HEK293 (cell line): ENCODE results near the gene PPP2R5E.

ENCODE experiments used
- CTCF ChIA-PET: fragments of 350-600 bp; formaldehyde crosslinking; extraction: SDS; loops from one replicate; lab custom pipeline; 2021; ENCODE audit warnings: antibody characterized with exemption; lab: Yijun Ruan, JAX
- POLR2A ChIA-PET: fragments of 300-600 bp; formaldehyde crosslinking; extraction: SDS; loops from one replicate; lab custom pipeline; 2020; ENCODE audit warnings: antibody characterized with exemption, inconsistent platforms; lab: Yijun Ruan, JAX
- H3K27ac ChIP-seq: fragments of 200-500 bp; sonication (Bioruptor generic); 2 replicates; pipeline ENCODE4 v1.5.1; 2014; ENCODE audit warnings: low read depth, low read length, control low read depth, inconsistent platforms; ENCODE audit errors: extremely low read depth
- H3K36me3 ChIP-seq, 2 experiments: fragments of 200-500 bp in 1 of 2; sonication (Bioruptor generic) in 1 of 2; 1 replicate in 1 of 2; 2 replicates in 1 of 2; pipeline ENCODE4 v1.5.1; 2014 to 2017; ENCODE audit warnings: inconsistent platforms in 2 of 2, low read length in 2 of 2; ENCODE audit not compliant: control insufficient read depth in 2 of 2, insufficient read depth in 1 of 2
- H3K4me1 ChIP-seq: fragments of 200-500 bp; sonication (Bioruptor generic); 2 replicates; pipeline ENCODE4 v1.5.1; 2014; ENCODE audit warnings: mild to moderate bottlenecking, low read length, inconsistent platforms; ENCODE audit not compliant: control insufficient read depth, insufficient read depth
- H3K4me3 ChIP-seq: 2 replicates; pipeline ENCODE4 v1.5.1; 2011; ENCODE audit warnings: low read depth, mild to moderate bottlenecking, control low read depth, low read length, moderate library complexity
- H3K9me3 ChIP-seq: fragments of 200-500 bp; sonication (Bioruptor generic); 2 replicates; pipeline ENCODE4 v1.5.1; 2014; ENCODE audit warnings: low read depth, low read length, inconsistent platforms; ENCODE audit not compliant: control insufficient read depth, insufficient read depth
- GLI2 ChIP-seq: fragments of 450-650 bp; formaldehyde crosslinking; IDR thresholded peaks from 2 replicates; pipeline ENCODE4; 2017; ENCODE audit warnings: missing biosample characterization, missing genetic modification characterization, low read depth, borderline replicate concordance
- KLF8 ChIP-seq: fragments of 450-650 bp; formaldehyde crosslinking; IDR thresholded peaks from 2 replicates; pipeline ENCODE4 v1.5.1; 2016; ENCODE audit warnings: missing biosample characterization, missing genetic modification characterization
- SP3 ChIP-seq: fragments of 450-650 bp; formaldehyde crosslinking; IDR thresholded peaks from 2 replicates; pipeline ENCODE4 v1.5.1; 2016; ENCODE audit warnings: missing biosample characterization, missing genetic modification characterization
- ZFP69B ChIP-seq: fragments of 450-650 bp; formaldehyde crosslinking; IDR thresholded peaks from 2 replicates; pipeline ENCODE4 v1.5.1; 2016; ENCODE audit warnings: missing biosample characterization, missing genetic modification characterization
- ZNF155 ChIP-seq: fragments of 450-650 bp; formaldehyde crosslinking; IDR thresholded peaks from 2 replicates; pipeline ENCODE4 v1.5.1; 2016; ENCODE audit warnings: missing biosample characterization, missing genetic modification characterization
- ZNF202 ChIP-seq: fragments of 450-650 bp; formaldehyde crosslinking; IDR thresholded peaks from 2 replicates; pipeline ENCODE4 v1.5.1; 2016; ENCODE audit warnings: missing biosample characterization, missing genetic modification characterization, borderline replicate concordance
- ZNF239 ChIP-seq: fragments of 450-650 bp; formaldehyde crosslinking; IDR thresholded peaks from 2 replicates; pipeline ENCODE4 v1.5.1; 2016; ENCODE audit warnings: missing biosample characterization, missing genetic modification characterization
- ZNF585B ChIP-seq: fragments of 450-650 bp; formaldehyde crosslinking; IDR thresholded peaks from 2 replicates; pipeline ENCODE4 v1.5.1; 2016; ENCODE audit warnings: missing biosample characterization, missing genetic modification characterization
- ZNF621 ChIP-seq: fragments of 450-650 bp; formaldehyde crosslinking; IDR thresholded peaks from 2 replicates; pipeline ENCODE4 v1.5.1; 2017; ENCODE audit warnings: missing biosample characterization, missing genetic modification characterization
- ZNF768 ChIP-seq: fragments of 450-650 bp; formaldehyde crosslinking; IDR thresholded peaks from 2 replicates; pipeline ENCODE4 v1.5.1; 2018; ENCODE audit warnings: missing biosample characterization, mild to moderate bottlenecking, missing genetic modification characterization
- ZXDB ChIP-seq: fragments of 450-650 bp; formaldehyde crosslinking; IDR thresholded peaks from 2 replicates; pipeline ENCODE4 v1.5.1; 2016; ENCODE audit warnings: missing biosample characterization, missing genetic modification characterization
- TF ChIP-seq, protein P1 (sequence below): fragments of 450-650 bp; formaldehyde crosslinking; IDR thresholded peaks from 2 replicates; pipeline ENCODE4 v1.5.1; 2017; ENCODE audit warnings: missing biosample characterization, missing genetic modification characterization
- TF ChIP-seq, protein P2 (sequence below): fragments of 450-650 bp; formaldehyde crosslinking; IDR thresholded peaks from 2 replicates; pipeline ENCODE4 v1.5.1; 2016; ENCODE audit warnings: missing biosample characterization, missing genetic modification characterization
- TF ChIP-seq, protein P3 (sequence below): fragments of 450-650 bp; IDR thresholded peaks from 2 replicates; pipeline ENCODE4 v1.5.1; 2018; ENCODE audit warnings: missing biosample characterization, mild to moderate bottlenecking, missing genetic modification characterization

PPP2R5E gene

DNA sequence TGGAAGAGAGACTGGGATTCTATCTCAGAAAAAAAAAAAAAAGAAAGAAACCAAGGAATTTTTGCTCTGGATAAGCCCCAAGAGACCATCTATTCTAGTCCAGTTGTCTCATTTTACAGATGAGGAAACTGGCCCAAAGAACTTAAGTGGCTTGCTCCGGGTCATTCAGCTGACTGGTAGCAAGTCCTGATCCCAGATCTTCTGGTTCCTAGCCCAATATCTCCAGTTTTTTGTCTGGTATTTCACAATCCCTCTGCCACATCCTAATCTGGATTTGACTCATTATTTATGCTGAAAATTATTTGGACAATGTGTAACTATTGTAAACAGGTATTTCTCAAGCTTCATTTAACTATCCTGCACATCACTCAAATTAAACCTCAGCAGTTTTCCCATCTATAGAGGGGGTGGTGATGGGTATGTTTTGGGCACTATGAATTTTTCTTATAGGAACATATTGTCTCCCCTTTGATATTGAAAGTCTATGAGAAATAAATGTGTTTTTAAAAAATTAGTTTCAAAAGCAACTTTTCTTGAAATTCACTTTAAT lies 43.4 kb downstream of the PPP2R5E start:
- H3K27ac ChIP-seq, result no peak overlapping the region
- no peaks in the 10 kb centered on the region for H3K36me3 ChIP-seq
- peaks cover 7% of the 10 kb centered on the region; the same call in 1 of the 2 replicates for H3K4me1 ChIP-seq
- POLR2A ChIA-PET, result interaction anchor here (0.9 kb wide), 1 partner anchor 44 kb away, joined by 3 read pairs; the partner anchor contains the start of gene PPP2R5E
- CTCF ChIA-PET, result no interaction called here
- H3K9me3 ChIP-seq, result no peaks in the 10 kb centered on the region
- TF ChIP-seq KLF8 (no peak), ZNF621 (tag by site-specific recombination) (no peak), ZNF768 (tag by site-specific recombination) (no peak), ZNF239 (tag by site-specific recombination) (no peak), ZNF585B (tag by site-specific recombination) (no peak), ZNF202 (tag by site-specific recombination) (no peak), ZFP69B (tag by site-specific recombination) (no peak), GLI2 (tag by site-specific recombination) (no peak), ZNF155 (tag by site-specific recombination) (no peak), SP3 (tag by site-specific recombination) (no peak)
- TF ChIP-seq, protein P1, sequence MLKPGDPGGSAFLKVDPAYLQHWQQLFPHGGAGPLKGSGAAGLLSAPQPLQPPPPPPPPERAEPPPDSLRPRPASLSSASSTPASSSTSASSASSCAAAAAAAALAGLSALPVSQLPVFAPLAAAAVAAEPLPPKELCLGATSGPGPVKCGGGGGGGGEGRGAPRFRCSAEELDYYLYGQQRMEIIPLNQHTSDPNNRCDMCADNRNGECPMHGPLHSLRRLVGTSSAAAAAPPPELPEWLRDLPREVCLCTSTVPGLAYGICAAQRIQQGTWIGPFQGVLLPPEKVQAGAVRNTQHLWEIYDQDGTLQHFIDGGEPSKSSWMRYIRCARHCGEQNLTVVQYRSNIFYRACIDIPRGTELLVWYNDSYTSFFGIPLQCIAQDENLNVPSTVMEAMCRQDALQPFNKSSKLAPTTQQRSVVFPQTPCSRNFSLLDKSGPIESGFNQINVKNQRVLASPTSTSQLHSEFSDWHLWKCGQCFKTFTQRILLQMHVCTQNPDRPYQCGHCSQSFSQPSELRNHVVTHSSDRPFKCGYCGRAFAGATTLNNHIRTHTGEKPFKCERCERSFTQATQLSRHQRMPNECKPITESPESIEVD (tag by site-specific recombination), result no peak
- TF ChIP-seq, protein P2, sequence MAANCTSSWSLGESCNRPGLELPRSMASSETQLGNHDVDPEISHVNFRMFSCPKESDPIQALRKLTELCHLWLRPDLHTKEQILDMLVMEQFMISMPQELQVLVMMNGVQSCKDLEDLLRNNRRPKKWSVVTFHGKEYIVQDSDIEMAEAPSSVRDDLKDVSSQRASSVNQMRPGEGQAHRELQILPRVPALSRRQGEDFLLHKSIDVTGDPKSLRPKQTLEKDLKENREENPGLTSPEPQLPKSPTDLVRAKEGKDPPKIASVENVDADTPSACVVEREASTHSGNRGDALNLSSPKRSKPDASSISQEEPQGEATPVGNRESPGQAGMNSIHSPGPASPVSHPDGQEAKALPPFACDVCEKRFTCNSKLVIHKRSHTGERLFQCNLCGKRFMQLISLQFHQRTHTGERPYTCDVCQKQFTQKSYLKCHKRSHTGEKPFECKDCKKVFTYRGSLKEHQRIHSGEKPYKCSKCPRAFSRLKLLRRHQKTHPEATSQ (tag by site-specific recombination), result no peak
- H3K4me3 ChIP-seq, result no peak overlapping the region

DNA sequence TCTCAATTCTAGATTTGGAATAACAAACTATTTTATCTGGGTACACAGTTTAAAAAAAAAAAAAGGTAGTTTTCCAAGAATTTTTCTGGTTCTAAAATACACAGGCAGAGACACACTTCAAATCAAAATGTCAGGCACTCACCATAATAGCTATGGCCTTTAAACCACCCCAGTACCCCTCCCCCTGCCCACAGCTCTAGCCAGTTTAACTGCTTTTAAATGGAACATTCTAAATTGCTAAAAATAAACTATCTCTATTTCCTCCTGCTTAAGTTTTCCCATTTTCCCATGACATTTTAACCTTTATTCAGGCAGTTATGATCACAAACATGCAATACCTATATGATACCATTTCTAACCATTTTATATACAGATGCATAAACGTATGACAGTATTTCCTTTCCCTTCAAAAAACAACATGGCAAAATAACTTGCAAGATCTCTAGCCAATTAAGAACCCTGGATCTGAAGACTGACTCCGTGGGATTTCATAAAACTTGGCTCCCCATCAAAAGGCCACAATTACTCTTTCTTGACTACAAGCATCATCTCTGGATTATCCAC lies 46.3 kb downstream of the PPP2R5E start:
- Histone ChIP-seq H3K9me3 (no peaks in the 10 kb centered on the region), H3K4me1 (peaks cover 16% of the 10 kb centered on the region; the same call in 1 of the 2 replicates), H3K27ac (no peak overlapping the region), H3K36me3 (no peaks in the 10 kb centered on the region), H3K4me3 (no peak overlapping the region)
- CTCF ChIA-PET, result no interaction called here
- TF ChIP-seq, protein P3, sequence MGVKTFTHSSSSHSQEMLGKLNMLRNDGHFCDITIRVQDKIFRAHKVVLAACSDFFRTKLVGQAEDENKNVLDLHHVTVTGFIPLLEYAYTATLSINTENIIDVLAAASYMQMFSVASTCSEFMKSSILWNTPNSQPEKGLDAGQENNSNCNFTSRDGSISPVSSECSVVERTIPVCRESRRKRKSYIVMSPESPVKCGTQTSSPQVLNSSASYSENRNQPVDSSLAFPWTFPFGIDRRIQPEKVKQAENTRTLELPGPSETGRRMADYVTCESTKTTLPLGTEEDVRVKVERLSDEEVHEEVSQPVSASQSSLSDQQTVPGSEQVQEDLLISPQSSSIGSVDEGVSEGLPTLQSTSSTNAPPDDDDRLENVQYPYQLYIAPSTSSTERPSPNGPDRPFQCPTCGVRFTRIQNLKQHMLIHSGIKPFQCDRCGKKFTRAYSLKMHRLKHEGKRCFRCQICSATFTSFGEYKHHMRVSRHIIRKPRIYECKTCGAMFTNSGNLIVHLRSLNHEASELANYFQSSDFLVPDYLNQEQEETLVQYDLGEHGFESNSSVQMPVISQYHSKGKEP (tag by site-specific recombination), result no peak
- TF ChIP-seq ZXDB, result 0 out of 2 replicates have a peak, but pooled peaks have one; percentile 16
- TF ChIP-seq, protein P1 (tag by site-specific recombination), result peak; percentile 44
- POLR2A ChIA-PET, result interaction anchor here (0.7 kb wide), 1 partner anchor 133 kb away, joined by 3 read pairs; no protein-coding TSS in a partner anchor
